NCI-H82 treated with DMSO at 0.1 percent for 48 hours (cell line): ENCODE measurements around the gene ELAC1.
A peak's percentile ranks its signal among the peaks of the same experiment; 100 is the strongest.

Experiments
- DNase-seq: peaks from one replicate; lab custom pipeline; 2025; ENCODE audit not compliant: unreplicated experiment; lab: John Stamatoyannopoulos, UW

ELAC1 gene

DNA sequence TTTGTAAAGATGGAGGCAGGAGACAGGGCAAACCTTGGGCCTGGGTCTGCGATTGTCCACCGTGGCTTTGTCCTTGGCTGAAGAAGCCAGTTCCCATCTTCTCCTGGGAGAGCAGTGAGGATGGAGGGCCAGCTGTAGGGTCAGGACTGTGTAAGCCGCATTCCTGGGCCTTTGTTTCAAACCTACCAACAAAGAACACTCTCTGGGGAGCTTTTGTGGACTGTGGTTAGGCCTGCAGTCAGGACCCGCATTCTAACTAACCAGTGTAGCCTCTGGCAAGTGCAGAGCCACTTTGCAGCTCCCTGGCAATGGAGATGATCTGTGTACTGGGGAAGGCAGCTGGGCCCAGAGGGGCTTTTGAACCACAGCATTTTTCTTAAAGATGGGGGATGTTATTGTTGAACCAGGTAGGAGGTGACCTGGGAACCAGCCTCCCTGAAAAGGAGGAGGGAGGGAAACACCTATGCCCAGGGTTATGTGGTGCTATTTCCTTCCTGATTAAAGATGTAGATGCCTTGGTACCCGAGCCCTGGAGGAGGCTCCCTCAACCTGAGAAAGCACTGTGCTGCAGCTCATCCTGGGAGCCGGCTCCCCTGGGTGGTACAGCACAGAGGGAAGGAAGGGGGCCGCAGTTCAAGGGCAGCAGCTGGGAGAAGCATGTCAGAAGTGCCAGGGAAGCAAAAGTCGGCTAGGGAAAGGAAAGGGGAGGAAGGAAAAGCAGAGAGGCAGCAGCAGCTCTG is 49.5 kb downstream of the ELAC1 start:
- no peak for DNase-seq

DNA sequence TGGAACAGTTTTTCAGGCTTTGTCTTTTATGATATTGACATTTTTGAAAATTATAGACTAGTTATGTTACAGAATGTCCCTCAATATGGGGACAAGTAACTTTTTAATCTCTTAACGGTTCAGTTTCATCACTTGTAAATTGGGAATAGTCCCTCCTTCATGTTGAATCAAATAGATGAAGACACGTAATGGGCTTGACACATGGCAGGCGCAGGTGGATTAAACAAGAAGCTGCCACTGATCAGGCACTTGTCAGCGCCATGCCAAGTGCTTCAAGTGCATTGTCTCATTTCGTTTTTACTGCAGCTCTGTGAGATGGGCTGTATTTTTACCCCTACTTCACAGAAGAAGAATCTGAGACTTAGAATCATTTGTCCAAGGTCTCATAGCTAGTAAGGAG is 52.7 kb downstream of the ELAC1 start:
- no peak for DNase-seq

DNA sequence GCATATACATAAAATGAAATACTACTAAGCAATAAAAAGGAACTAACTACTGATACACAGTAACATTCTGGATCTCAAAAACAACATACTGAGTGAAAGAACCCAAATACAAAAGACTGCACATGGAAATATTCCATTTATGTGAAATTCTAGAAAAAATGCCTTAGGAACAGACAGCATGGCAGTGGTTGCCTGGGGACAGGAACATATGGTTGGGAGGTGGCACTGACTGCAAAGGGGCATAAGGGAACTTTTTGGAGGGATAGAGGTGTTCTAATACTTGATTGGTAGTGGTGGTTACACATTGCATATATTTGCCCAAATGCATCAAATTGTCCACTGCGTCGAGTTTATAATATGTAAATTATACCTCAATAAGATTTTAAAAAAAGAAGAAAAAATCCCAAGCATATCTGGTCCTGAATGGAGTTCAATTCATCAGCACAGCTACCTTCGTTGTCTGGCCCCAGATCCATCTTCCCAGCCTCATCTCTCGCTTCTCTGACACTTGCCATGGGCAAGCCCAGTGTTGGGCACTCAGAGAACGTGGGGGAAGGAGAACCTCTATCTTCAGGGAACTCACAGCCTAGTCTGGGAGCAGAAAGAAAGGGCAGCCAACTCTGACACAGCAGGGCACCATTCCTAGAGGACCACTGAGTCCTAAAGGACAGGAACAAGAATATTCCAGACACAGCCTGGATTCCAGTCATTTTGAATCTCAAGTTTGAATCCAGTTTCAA is 53.6 kb downstream of the ELAC1 start:
- no peak for DNase-seq

DNA sequence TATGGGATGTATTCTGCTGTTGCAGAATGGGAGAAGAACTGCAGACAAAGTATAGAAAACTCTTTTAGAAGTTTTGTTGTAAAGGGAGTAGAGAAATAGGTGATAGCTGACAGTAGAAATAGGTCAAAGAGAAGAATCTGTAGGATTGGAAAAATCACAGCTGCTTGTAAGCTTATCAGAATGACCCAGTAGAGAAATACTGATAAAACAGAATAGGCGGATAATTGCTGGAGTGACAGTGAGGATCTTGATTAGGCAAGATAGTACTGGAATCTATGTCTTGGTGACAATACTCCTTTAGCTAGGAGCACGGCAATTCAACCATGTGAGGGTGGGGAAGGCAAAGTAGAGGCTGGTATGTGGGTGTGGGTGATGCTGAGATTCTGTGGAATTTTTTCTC is 57.7 kb downstream of the ELAC1 start:
- no peak for DNase-seq

DNA sequence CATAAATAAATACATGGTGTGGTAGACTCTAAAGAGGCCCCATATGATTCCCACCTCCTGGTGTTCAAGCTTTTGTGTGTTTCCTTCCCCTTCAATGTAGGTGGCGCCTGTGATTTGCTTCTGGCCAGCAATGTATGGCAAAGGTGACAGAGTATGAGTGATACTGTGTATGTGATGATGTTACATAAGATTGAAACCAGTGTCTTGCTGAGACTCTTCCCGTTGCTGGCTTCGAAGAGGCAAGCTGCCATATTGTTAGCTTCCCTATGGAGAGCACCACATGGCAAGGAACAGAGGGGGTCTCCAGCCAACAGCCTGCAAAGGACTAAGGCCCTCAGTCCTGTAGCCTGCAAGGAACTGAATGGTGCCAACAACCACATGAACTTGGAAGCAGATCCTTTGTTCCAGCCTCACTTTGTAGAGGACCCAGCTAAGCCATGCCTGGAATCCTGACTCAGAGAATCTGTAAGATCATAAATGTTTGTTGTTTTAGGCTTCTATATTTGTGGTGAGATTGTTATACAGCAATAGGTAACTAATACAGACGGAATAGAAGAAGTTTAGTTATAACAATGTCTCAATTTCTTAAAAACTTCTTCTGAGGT is 60.5 kb downstream of the ELAC1 start:
- DNase-seq = no peak

DNA sequence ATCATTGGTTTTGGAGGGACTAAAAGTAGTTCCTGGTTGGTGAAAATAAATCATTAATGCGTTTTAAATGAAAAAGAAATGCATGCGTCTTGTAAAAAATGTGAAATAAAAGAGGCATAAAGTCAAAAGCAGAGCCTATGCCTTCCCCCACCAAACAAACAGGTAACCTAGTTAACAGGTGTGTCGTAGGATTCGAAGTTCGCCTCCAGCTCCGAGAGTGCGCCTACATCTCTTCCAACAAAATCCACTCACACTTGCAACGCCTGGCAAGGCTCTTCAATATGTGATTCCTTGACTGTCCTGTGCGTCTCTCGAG is 61.5 kb downstream of the ELAC1 start:
- DNase-seq = no peak

DNA sequence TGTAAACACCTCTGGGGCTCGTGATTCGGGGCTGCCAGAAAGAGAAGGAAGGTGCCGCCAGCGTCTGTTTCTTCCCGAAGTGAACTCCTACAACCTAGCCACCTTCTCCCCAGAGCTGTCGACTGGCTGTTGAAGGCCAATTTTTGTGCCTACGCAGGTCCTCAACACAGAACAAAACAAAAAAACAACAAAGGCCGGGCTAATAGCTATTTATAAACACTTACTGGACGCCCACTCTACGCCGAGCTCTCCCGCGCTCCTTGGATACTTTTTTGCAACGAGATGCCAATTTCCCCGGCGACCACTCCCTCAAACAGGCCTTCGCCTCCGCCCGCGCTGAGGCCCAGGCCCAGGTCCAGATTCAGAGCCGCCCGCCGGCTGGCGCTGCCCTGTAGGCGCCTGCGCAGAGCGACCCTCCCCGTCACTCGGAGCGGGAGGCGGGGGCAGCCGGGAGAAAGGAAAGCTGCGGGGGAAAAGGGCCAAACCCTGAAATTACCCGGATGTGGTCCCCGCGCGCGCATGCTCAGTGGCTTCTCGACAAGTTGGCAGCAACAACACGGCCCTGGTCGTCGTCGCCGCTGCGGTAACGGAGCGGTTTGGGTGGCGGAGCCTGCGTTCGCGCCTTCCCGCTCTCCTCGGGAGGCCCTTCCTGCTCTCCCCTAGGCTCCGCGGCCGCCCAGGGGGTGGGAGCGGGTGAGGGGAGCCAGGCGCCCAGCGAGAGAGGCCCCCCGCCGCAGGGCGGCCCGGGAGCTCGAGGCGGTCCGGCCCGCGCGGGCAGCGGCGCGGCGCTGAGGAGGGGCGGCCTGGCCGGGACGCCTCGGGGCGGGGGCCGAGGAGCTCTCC is 62.1 kb downstream of the ELAC1 start, which contains the start of gene SMAD4:
Gene SMAD4, plus strand, starts transcription at position 520 of the 843 bp plus-strand sequence. CDS start 16,834 bp downstream, outside the sequence.
- peak; percentile 82 for DNase-seq

DNA sequence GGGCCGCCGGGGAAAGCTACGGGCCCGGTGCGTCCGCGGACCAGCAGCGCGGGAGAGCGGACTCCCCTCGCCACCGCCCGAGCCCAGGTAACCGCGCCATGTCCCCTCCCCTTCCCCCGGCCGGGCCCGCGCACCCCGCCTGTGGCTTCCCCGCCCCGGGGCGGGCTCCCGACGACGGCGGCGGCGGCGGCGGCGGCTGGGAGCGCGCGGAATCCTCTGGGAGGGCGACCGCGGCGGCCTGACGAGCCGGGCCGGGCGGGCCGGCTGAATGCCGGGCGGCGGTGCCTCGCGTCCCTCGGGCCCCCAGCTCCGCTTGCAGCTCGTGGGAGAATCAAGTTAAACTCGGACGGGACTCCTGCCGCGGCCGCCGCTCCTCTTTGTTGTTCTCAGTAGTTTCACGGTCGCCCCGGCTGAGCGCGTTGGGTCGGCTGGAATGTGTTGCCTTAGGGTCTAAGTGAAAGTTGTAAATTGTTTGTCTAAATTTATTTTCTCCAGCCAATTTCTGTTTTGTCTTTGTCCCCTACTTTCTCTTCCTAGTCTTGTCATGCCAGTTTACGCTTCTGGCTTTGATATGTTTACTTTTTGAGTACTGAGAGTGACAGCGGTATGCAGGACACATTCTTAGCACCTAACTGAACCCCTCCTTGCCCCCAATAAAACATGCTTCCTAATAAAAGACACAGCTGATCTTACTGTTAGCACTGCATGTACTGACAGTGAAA is 62.9 kb downstream of the ELAC1 start:
- DNase-seq = no peak

DNA sequence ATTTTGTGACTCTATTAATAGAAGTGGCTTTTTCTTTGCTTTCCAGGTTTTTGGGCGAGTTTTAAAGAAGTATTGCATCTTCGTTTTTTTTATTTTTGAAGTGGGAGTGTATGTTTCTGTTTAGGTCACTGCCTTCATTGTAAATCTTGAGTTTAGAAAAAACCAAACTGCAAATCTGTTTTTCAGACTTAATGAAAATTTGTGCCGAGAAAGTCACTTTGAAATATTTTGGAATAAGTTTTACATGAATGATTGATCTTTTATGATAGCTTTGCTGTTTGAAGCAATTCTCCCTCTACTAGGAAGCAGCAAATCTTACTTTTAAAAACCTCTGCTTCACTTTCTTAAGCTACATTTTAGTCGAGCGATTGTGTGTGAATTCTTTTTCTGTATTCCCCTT is 64.4 kb downstream of the ELAC1 start:
- DNase-seq = no peak

DNA sequence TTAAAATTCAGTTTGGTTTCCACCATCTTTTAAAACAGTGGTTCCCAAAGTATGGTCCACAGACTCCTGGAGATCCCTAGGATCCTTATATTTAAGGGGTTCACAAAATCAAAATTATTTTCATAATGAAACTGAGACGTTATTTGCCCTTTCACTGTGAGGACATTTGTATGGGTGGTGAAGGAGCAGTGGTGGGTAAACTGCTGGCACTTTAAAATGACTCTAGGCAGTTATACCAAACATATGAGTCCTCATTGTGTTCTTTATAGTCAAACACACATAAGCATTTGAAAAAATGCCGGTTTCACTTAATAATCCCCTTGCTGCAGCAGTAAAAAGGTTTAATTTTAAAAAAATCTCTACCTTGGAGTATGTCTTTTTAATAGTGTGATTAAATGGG is 69.4 kb downstream of the ELAC1 start:
- DNase-seq = no peak
